ENCODE measurements around the gene GM2A. TPM values are rescaled to one million over a fixed set of nuclear protein-coding genes. Genes with fewer than 3 reads are reported as not detected.

Gene GM2A
- polyA plus RNA-seq, 1 experiment = 12.7 TPM

DNA sequence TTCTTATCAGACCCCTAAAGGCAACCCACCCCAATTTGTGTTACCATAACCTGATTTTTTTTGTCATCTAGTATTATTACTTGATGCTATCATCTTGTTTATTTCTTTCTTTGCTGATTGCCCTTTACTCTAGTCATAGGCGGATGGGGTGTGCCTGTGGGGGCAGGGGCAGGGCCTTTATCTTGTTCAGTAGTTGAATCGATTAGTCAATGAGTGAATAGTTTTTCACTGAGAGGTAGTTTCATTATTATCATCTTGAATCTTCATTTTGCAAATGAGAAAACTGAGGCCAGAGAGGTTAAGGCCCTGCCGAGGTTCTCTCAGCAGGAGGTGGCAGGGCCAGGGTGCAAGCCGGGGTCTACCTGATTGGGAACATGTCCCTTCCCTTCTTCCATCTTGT lies 9.4 kb upstream of the GM2A start:
- DNase-seq (ENCODE audit: low read depth) = no peak
- Histone ChIP-seq H3K4me3 (ENCODE audit: low read depth, low read length) (no peak overlapping the region), H3K27me3 (ENCODE audit: control insufficient read depth, insufficient read depth, low read length) (peaks cover 3% of the 10 kb centered on the region), H3K36me3 (ENCODE audit: control insufficient read depth, insufficient read depth, low read length) (no peaks in the 10 kb centered on the region)
- TF ChIP-seq, protein P1, sequence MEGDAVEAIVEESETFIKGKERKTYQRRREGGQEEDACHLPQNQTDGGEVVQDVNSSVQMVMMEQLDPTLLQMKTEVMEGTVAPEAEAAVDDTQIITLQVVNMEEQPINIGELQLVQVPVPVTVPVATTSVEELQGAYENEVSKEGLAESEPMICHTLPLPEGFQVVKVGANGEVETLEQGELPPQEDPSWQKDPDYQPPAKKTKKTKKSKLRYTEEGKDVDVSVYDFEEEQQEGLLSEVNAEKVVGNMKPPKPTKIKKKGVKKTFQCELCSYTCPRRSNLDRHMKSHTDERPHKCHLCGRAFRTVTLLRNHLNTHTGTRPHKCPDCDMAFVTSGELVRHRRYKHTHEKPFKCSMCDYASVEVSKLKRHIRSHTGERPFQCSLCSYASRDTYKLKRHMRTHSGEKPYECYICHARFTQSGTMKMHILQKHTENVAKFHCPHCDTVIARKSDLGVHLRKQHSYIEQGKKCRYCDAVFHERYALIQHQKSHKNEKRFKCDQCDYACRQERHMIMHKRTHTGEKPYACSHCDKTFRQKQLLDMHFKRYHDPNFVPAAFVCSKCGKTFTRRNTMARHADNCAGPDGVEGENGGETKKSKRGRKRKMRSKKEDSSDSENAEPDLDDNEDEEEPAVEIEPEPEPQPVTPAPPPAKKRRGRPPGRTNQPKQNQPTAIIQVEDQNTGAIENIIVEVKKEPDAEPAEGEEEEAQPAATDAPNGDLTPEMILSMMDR (IDR thresholded peaks at IDR 0.05; ENCODE audit: insufficient read depth, low read depth, low read length) = no peak
- ChIA-PET CTCF (no interaction called here), POLR2A (no interaction called here)

DNA sequence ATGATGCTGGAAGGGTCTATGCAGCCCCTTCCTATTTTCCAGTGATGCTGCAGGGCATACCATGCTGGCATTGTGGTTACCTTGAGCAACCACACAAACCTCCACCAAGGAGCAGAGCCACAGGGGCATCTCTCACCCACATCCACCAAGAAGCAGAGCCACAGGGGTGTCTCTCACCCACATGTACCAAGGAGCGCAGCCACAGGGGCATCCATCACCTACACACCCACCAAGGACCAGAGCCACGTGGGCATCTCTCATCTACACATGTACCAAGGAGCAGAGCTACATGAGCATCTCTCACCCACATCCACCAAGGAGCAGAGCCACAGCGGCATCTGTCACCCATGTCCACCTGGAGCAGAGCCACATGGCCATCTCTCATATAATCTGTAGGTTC lies 8.8 kb upstream of the GM2A start:
- POLR2A ChIA-PET = no interaction called here
- H3K36me3 ChIP-seq (ENCODE audit: control insufficient read depth, insufficient read depth, low read length) = no peaks in the 10 kb centered on the region
- TF ChIP-seq, protein P1 (IDR thresholded peaks at IDR 0.05; ENCODE audit: insufficient read depth, low read depth, low read length) = no peak
- no peak overlapping the region for H3K4me3 ChIP-seq (ENCODE audit: low read depth, low read length)
- CTCF ChIA-PET = no interaction called here
- peaks cover 3% of the 10 kb centered on the region; the same call in 1 of the 2 replicates for H3K27me3 ChIP-seq (ENCODE audit: control insufficient read depth, insufficient read depth, low read length)
- no peak for DNase-seq (ENCODE audit: low read depth)

GRCh38 chr5:151245680-151246219 lies 7.2 kb upstream of the GM2A start:
- Histone ChIP-seq H3K36me3 (ENCODE audit: control insufficient read depth, insufficient read depth, low read length) (no peaks in the 10 kb centered on the region), H3K27me3 (ENCODE audit: control insufficient read depth, insufficient read depth, low read length) (peaks cover 3% of the 10 kb centered on the region; the same call in 1 of the 2 replicates), H3K4me3 (ENCODE audit: low read depth, low read length) (no peak overlapping the region)
- TF ChIP-seq, protein P1 (IDR thresholded peaks at IDR 0.05; ENCODE audit: insufficient read depth, low read depth, low read length) = no peak
- no peak for DNase-seq (ENCODE audit: low read depth)
- ChIA-PET POLR2A (no interaction called here), CTCF (no interaction called here)

DNA sequence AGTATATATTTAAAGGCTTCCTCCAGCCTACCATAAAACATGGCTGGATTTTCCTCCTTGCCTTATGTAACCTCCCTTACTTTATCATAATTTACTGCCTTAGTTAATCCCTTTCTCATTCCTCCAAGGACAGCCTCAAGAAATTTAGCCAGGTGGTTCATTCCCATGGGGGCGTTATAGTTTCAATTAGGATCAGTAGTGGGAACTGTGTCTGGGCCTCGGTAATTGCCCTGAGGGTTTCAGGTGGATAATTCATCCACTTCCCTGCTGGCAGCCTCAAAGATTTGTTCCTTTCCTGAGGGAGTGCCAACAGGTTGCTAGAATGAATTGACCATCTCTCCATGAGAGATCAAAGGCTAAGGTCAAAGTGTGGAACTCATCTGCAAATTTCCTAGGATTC lies 4.3 kb upstream of the GM2A start:
- no peak for DNase-seq (ENCODE audit: low read depth)
- H3K4me3 ChIP-seq (ENCODE audit: low read depth, low read length) = no peak overlapping the region
- POLR2A ChIA-PET = no interaction called here
- TF ChIP-seq, protein P1 (IDR thresholded peaks at IDR 0.05; ENCODE audit: insufficient read depth, low read depth, low read length) = no peak
- no peaks in the 10 kb centered on the region for H3K36me3 ChIP-seq (ENCODE audit: control insufficient read depth, insufficient read depth, low read length)
- H3K27me3 ChIP-seq (ENCODE audit: control insufficient read depth, insufficient read depth, low read length) = no peaks in the 10 kb centered on the region
- CTCF ChIA-PET = interaction anchor here (1.1 to 1.4 kb wide), 2 partner anchors 10 to 20 kb away, joined by 3 to 5 read pairs; no protein-coding TSS in a partner anchor

- H3K4me3 ChIP-seq (ENCODE audit: low read depth, low read length) = no peak overlapping the region
- TF ChIP-seq, protein P1 (IDR thresholded peaks at IDR 0.05; ENCODE audit: insufficient read depth, low read depth, low read length) = no peak
- CTCF ChIA-PET = interaction anchor here (1.1 to 2.1 kb wide), 3 partner anchors 8 to 20 kb away, joined by 3 to 11 read pairs (median 5); no protein-coding TSS in a partner anchor
- no peak for DNase-seq (ENCODE audit: low read depth)
- H3K36me3 ChIP-seq (ENCODE audit: control insufficient read depth, insufficient read depth, low read length) = no peaks in the 10 kb centered on the region
- H3K27me3 ChIP-seq (ENCODE audit: control insufficient read depth, insufficient read depth, low read length) = no peaks in the 10 kb centered on the region
- POLR2A ChIA-PET = no interaction called here
Measured at GRCh38 chr5:151249281-151249680, 3.7 kb upstream of the GM2A start.
